GM18520 (cell line): ENCODE measurements around the gene MACROD1.

ENCODE experiments used
- ATAC-seq: cut with Tn5 transposase; IDR thresholded peaks from one replicate; pipeline ENCODE4 v1.9.1; 2021; ENCODE audit not compliant: unreplicated experiment

MACROD1 gene

GRCh38 chr11:64018310-64018709, 147.6 kb downstream of the MACROD1 start:
- ATAC-seq = no peak

GRCh38 chr11:64017945-64018224, 148.0 kb downstream of the MACROD1 start:
- no peak for ATAC-seq

GRCh38 chr11:64015935-64016845, 149.7 kb downstream of the MACROD1 start:
- ATAC-seq = no peak

GRCh38 chr11:64015510-64015909, 150.4 kb downstream of the MACROD1 start:
- ATAC-seq = no peak

- ATAC-seq = no peak
Observed at GRCh38 chr11:64014356-64014755, 151.6 kb downstream of the MACROD1 start.

- no peak for ATAC-seq
Observed at GRCh38 chr11:64013141-64013896, 152.6 kb downstream of the MACROD1 start.

- no peak for ATAC-seq
Observed at GRCh38 chr11:64011371-64011770, 154.5 kb downstream of the MACROD1 start.

GRCh38 chr11:64010783-64011182, 155.1 kb downstream of the MACROD1 start:
- no peak for ATAC-seq

- no peak for ATAC-seq
Observed at GRCh38 chr11:64009710-64010109, 156.2 kb downstream of the MACROD1 start.

GRCh38 chr11:64008914-64009633, 156.8 kb downstream of the MACROD1 start:
- no peak for ATAC-seq

GRCh38 chr11:64008283-64008913, 157.5 kb downstream of the MACROD1 start:
- no peak for ATAC-seq

- no peak for ATAC-seq
Observed at GRCh38 chr11:64007629-64008282, 158.2 kb downstream of the MACROD1 start.

GRCh38 chr11:64007160-64007628, 158.7 kb downstream of the MACROD1 start:
- ATAC-seq = no peak

- no peak for ATAC-seq
Observed at GRCh38 chr11:64006398-64006797, 159.5 kb downstream of the MACROD1 start.

- no peak for ATAC-seq
Observed at GRCh38 chr11:64005691-64006090, 160.2 kb downstream of the MACROD1 start.

GRCh38 chr11:64004590-64004984, 161.3 kb downstream of the MACROD1 start:
- no peak for ATAC-seq

- no peak for ATAC-seq
Observed at GRCh38 chr11:64003807-64004589, 161.9 kb downstream of the MACROD1 start.

GRCh38 chr11:64001484-64002420, 164.2 kb downstream of the MACROD1 start:
- no peak for ATAC-seq
